Ovary (tissue), 9 donors: ENCODE results near the gene PTPRH. TPM values are rescaled to one million over a fixed set of nuclear protein-coding genes. Genes with fewer than 3 reads are reported as not detected.

ENCODE experiments used
- DNase-seq, 5 donors: peaks; one replicate each; pipeline ENCODE4 v3.0.0-alpha.2; 2019 to 2020
- H3K27ac ChIP-seq, 2 donors: fragments of 200-600 bp; one replicate each; pipeline versions ENCODE4 v1.5.1 to v1.8.0; 2019 to 2022
- H3K27me3 ChIP-seq: fragments of 200-600 bp; one replicate; pipeline ENCODE4 v1.8.0; 2022
- H3K36me3 ChIP-seq: fragments of 200-600 bp; sonication (generic); one replicate; pipeline ENCODE4 v1.5.1; 2019
- H3K4me1 ChIP-seq: one replicate; pipeline ENCODE4 v1.8.1; 2013; ENCODE audit warnings: mild to moderate bottlenecking, moderate library complexity; ENCODE audit not compliant: insufficient read depth
- H3K4me3 ChIP-seq: fragments of 200-600 bp; sonication (generic); one replicate; pipeline ENCODE4 v1.5.1; 2017
- H3K9me3 ChIP-seq, 2 donors: fragments of 200-600 bp in 1 of 2; sonication (generic) in 1 of 2; one replicate each; pipeline versions ENCODE4 v1.5.1 to v1.8.1; 2013 to 2019; ENCODE audit warnings: mild to moderate bottlenecking in 1 of 2, moderate library complexity in 1 of 2
- CTCF ChIP-seq, 3 donors: fragments of 450-650 bp in 2 of 3; fragments of 200-600 bp in 1 of 3; IDR thresholded peaks; one replicate each; pipeline versions ENCODE4 v1.5.1 to v1.8.0; 2016 to 2022; ENCODE audit warnings: antibody characterized with exemption in 3 of 3, mild to moderate bottlenecking in 1 of 3
- EP300 ChIP-seq: sonication (generic); formaldehyde crosslinking; IDR thresholded peaks from one replicate; pipeline ENCODE4 v1.6.1; 2017; ENCODE audit warnings: antibody characterized with exemption
- POLR2A ChIP-seq: fragments of 450-650 bp; IDR thresholded peaks from one replicate; pipeline ENCODE4 v1.6.1; 2017; ENCODE audit warnings: antibody characterized with exemption, mild to moderate bottlenecking, moderate library complexity
- WGBS, 3 donors: extraction: QIAGEN DNeasy Blood & Tissue Kit in 1 of 3; methylation state at CpG; one replicate each; pipeline versions ENCODE4 v1.1.5 to v1.1.7; 2013 to 2017; 5-methylcytosine and 5-hydroxymethylcytosine counted together
- intact Hi-C, 4 donors: fragments of 100-400 bp; cut with DNase I; formaldehyde crosslinking; loops; one replicate each; pipeline versions ENCODE4 v1.11.0 to v1.15.1; 2022 to 2023
- polyA plus RNA-seq, 2 donors: library from polyadenylated mRNA; stranded (reverse); fragments of 200-250 nt in 1 of 2; fragments of 350-450 nt in 1 of 2; fragmentation: Illumina TruSeq in 1 of 2; extraction: RNeasy Lipid Tissue Mini Kit (QIAGEN cat#74804) in 1 of 2; gene quantifications; one replicate each; pipeline ENCODE4 v1.2.3, GENCODE V29; 2013 to 2014
- total RNA-seq, 7 donors: library from RNA; depleted of rRNA in 2 of 7; stranded (reverse); fragments of >200 nt in 2 of 7; fragmentation: NEBNext Ultra II Directional in 3 of 7; extraction: Animal tissue kit (Norgen Biotek cat#: 25700) in 3 of 7; gene quantifications; one replicate each; pipeline versions ENCODE4 v1.1.0 to v1.2.4, GENCODE V29; 2016 to 2023
- donor health status: DM: no; HTN: no; CAD: no; lungs with moderate emphysema.
- donor health status: DM: no; HTN: no; CAD: no.
- donor health status: Bipolar disorder and iron deficiency.
- donor health status: DM: yes; HTN: yes; CAD: no.
- donor health status: DM: no; HTN: no; CAD: no.
- donor health status: DM: yes; HTN: yes; CAD: no.

Gene PTPRH
- total and polyA plus RNA-seq, 9 donors = 0.23 to 4.6 (median 1.2) TPM

- Histone ChIP-seq H3K9me3 (no peaks in the 10 kb centered on the region), H3K27ac (no peak overlapping the region), H3K27me3 (no peaks in the 10 kb centered on the region), H3K4me3 (no peak overlapping the region), H3K4me1 (no peaks in the 10 kb centered on the region), H3K36me3 (no peaks in the 10 kb centered on the region)
- WGBS, 3 donors = 90 to 91% (median 91%) methylated on average over 14 to 23 of the region's 23 CpGs
- DNase-seq = no peak
- TF ChIP-seq EP300 (no peak), POLR2A (no peak), CTCF (IDR thresholded peaks at IDR 0.05) (no peak)
- intact Hi-C loops = no loop called here
Measured at GRCh38 chr19:55245236-55245904, 36.1 kb upstream of the PTPRH start.

- Histone ChIP-seq H3K9me3 (no peaks in the 10 kb centered on the region), H3K4me1 (no peaks in the 10 kb centered on the region), H3K4me3 (no peak overlapping the region), H3K27ac (no peak overlapping the region), H3K27me3 (no peaks in the 10 kb centered on the region), H3K36me3 (no peaks in the 10 kb centered on the region)
- 90 to 93% (median 91%) methylated on average over 12 of the region's 12 CpGs for WGBS, 3 donors
- no peak for DNase-seq
- no peak for TF ChIP-seq POLR2A
- no peak for TF ChIP-seq CTCF (IDR thresholded peaks at IDR 0.05)
- no peak for TF ChIP-seq EP300
- intact Hi-C loops = no loop called here
Measured at GRCh38 chr19:55244004-55244680, 34.8 kb upstream of the PTPRH start.

GRCh38 chr19:55242517-55242916, 33.2 kb upstream of the PTPRH start:
- Histone ChIP-seq H3K4me1 (no peaks in the 10 kb centered on the region), H3K9me3 (no peaks in the 10 kb centered on the region), H3K27ac (no peak overlapping the region), H3K4me3 (no peak overlapping the region), H3K27me3 (no peaks in the 10 kb centered on the region), H3K36me3 (no peaks in the 10 kb centered on the region)
- TF ChIP-seq POLR2A (no peak), CTCF (IDR thresholded peaks at IDR 0.05) (no peak), EP300 (no peak)
- WGBS, 3 donors = 72 to 83% (median 73%) methylated on average over 7 of the region's 7 CpGs
- intact Hi-C loops = no loop called here
- DNase-seq = no peak

- whole genome bisulfite sequencing, 3 donors = 78 to 85% (median 80%) methylated on average over 16 of the region's 16 CpGs
- Histone ChIP-seq H3K4me1 (no peaks in the 10 kb centered on the region), H3K4me3 (no peak overlapping the region), H3K9me3 (no peaks in the 10 kb centered on the region), H3K27me3 (no peaks in the 10 kb centered on the region), H3K27ac (no peak overlapping the region), H3K36me3 (no peaks in the 10 kb centered on the region)
- TF ChIP-seq POLR2A = no peak
- no peak for TF ChIP-seq EP300
- intact Hi-C loops = no loop called here
- DNase-seq = no peak
Measured at GRCh38 chr19:55241935-55242464, 32.7 kb upstream of the PTPRH start.
